K562 (cell line): ENCODE data around the gene MMAB. TPM values are rescaled to one million over a fixed set of nuclear protein-coding genes. Genes with fewer than 3 reads are reported as not detected.

Experiments
- ATAC-seq: fragments of 200-7000 bp; cut with Tn5 transposase; 3 replicates; pipeline ENCODE4 v1.9.1; 2020; ENCODE audit warnings: moderate library complexity
- BruUV-seq: library from RNA; stranded (reverse); fragments of 400-500 nt; replicated peaks from 2 replicates; lab custom pipeline; 2021; lab: Mats Ljungman, UMichigan
- CTCF ChIA-PET: fragments of 300-600 bp; formaldehyde crosslinking; extraction: SDS; loops from one replicate; lab custom pipeline; 2021; ENCODE audit warnings: low intra/inter-chr PET ratio; lab: Yijun Ruan, JAX
- POLR2A ChIA-PET: fragments of 300-600, 350-650 bp; sonication (Branson Sonifier 250); formaldehyde crosslinking; extraction: SDS; loops from one replicate; lab custom pipeline; 2021; ENCODE audit warnings: antibody characterized with exemption, inconsistent platforms; lab: Yijun Ruan, JAX
- DNase-seq, 4 experiments: peaks; one replicate each; pipeline versions ENCODE4 v3.0.0 to v3.0.0-alpha.2; 2011 to 2018; ENCODE audit warnings: low spot score in 3 of 4, mixed read lengths in 3 of 4; ENCODE audit errors: extremely low read depth in 1 of 4
- FAIRE-seq: peaks from 2 replicates; lab custom pipeline; 2011; peaks lifted over from hg19 to GRCh38; lab: Jason Lieb, UNC
- H2AFZ ChIP-seq: 2 replicates; pipeline ENCODE4 v1.6.0; 2011; ENCODE audit warnings: low read depth, low read length, control low read depth, inconsistent platforms
- H3K27ac ChIP-seq: fragments of 200-600 bp; 3 replicates; pipeline ENCODE4 v1.8.0; 2011; ENCODE audit warnings: low read depth, mild to moderate bottlenecking, control low read depth, inconsistent platforms, low read length, moderate library complexity, mixed read lengths; ENCODE audit errors: extremely low read depth
- H3K27me3 ChIP-seq, 2 experiments: fragments of 300-600 bp in 1 of 2; 2 replicates in 1 of 2; 3 replicates in 1 of 2; pipeline versions ENCODE4 v1.6.0 to v1.8.0; 2011; ENCODE audit warnings: inconsistent platforms in 2 of 2, low read length in 2 of 2, mild to moderate bottlenecking in 1 of 2, mixed read lengths in 1 of 2, moderate library complexity in 1 of 2; ENCODE audit not compliant: control insufficient read depth in 2 of 2, insufficient read depth in 2 of 2
- H3K36me3 ChIP-seq: fragments of 300-600 bp; 3 replicates; pipeline ENCODE4 v1.8.0; 2011; ENCODE audit warnings: mild to moderate bottlenecking, low read length, inconsistent platforms; ENCODE audit not compliant: control insufficient read depth, insufficient read depth
- H3K4me1 ChIP-seq, 2 experiments: fragments of 200-600 bp in 1 of 2; replicated peaks in 1 of 2; 2 replicates in 1 of 2; 3 replicates in 1 of 2; pipeline versions ENCODE4 v1.5.1 to v1.8.0; 2011; ENCODE audit warnings: inconsistent platforms in 2 of 2, low read length in 2 of 2, mild to moderate bottlenecking in 1 of 2, mixed read lengths in 1 of 2, moderate library complexity in 1 of 2; ENCODE audit not compliant: control insufficient read depth in 2 of 2, insufficient read depth in 2 of 2
- H3K4me2 ChIP-seq: 2 replicates; pipeline ENCODE4 v1.6.1; 2011; ENCODE audit warnings: low read length, control low read depth, inconsistent platforms, mixed read lengths; ENCODE audit not compliant: insufficient read depth
- H3K4me3 ChIP-seq: fragments of 200-600 bp; sonication (generic), shearing (Covaris generic); 2 replicates; pipeline ENCODE4 v1.5.1; 2016; ENCODE audit warnings: control low read depth, inconsistent platforms
- H3K79me2 ChIP-seq: fragments of 200-600 bp; 3 replicates; pipeline ENCODE4 v1.8.0; 2011; ENCODE audit warnings: low read length, inconsistent platforms; ENCODE audit not compliant: control insufficient read depth, insufficient read depth
- H3K9ac ChIP-seq, 2 experiments: 2 replicates each; pipeline versions ENCODE4 v1.6.0 to v1.6.1; 2011; ENCODE audit warnings: low read depth in 2 of 2, low read length in 2 of 2, control low read depth in 1 of 2, inconsistent platforms in 1 of 2, mild to moderate bottlenecking in 1 of 2, mixed read lengths in 1 of 2; ENCODE audit not compliant: insufficient read depth in 1 of 2
- H3K9me1 ChIP-seq: one replicate; pipeline ENCODE4 v1.6.0; 2011; ENCODE audit warnings: inconsistent platforms, mild to moderate bottlenecking, low read length, moderate library complexity; ENCODE audit not compliant: control insufficient read depth, insufficient read depth
- H3K9me3 ChIP-seq: replicated peaks from 2 replicates; pipeline ENCODE4 v1.5.1; 2011; ENCODE audit warnings: low read depth, low read length, inconsistent platforms; ENCODE audit not compliant: control insufficient read depth, insufficient read depth
- H4K20me1 ChIP-seq: replicated peaks from 2 replicates; pipeline ENCODE4 v1.6.1; 2011; ENCODE audit warnings: low read length, inconsistent platforms, mixed read lengths; ENCODE audit not compliant: control insufficient read depth, insufficient read depth
- FOXP4 ChIP-seq: sonication (generic); formaldehyde crosslinking; IDR thresholded peaks from 2 replicates; pipeline ENCODE4 v1.8.0; 2022; ENCODE audit warnings: mild to moderate bottlenecking, missing genetic modification reagents, borderline replicate concordance
- POLR2G ChIP-seq: fragments of 200-400 bp; formaldehyde crosslinking; IDR thresholded peaks from 2 replicates; pipeline ENCODE4 v1.6.1; 2017; ENCODE audit warnings: low read depth, mild to moderate bottlenecking, antibody characterized with exemption, low read length, moderate library complexity
- RFX7 ChIP-seq: fragments of 250-450 bp; sonication (Bioruptor Pico); IDR thresholded peaks from 2 replicates; pipeline ENCODE4 v1.5.1; 2021; ENCODE audit warnings: mild to moderate bottlenecking
- TBP ChIP-seq: optimal IDR thresholded peaks from 2 replicates; pipeline ENCODE3; 2011; ENCODE audit warnings: low read depth, low read length, improper control_type of control experiment
- TEAD4 ChIP-seq, 2 experiments: sonication (generic) in 1 of 2; formaldehyde crosslinking in 1 of 2; IDR thresholded peaks; 2 replicates each; pipeline versions ENCODE4 v1.6.1 to v1.8.0; 2012 to 2022; ENCODE audit warnings: borderline replicate concordance in 1 of 2, inconsistent platforms in 1 of 2, low read length in 1 of 2, mild to moderate bottlenecking in 1 of 2, missing genetic modification reagents in 1 of 2
- TFAM ChIP-seq: fragments of 250-450 bp; sonication (Bioruptor Pico); conservative IDR thresholded peaks from 2 replicates; pipeline ENCODE4 v1.5.0; 2021; ENCODE audit warnings: mild to moderate bottlenecking, moderate library complexity
- ZFX ChIP-seq: sonication (generic); formaldehyde crosslinking; IDR thresholded peaks from 2 replicates; pipeline ENCODE4 v1.8.0; 2022; ENCODE audit warnings: mild to moderate bottlenecking, missing genetic modification reagents, moderate library complexity
- ZNF232 ChIP-seq: sonication (generic); formaldehyde crosslinking; IDR thresholded peaks from 2 replicates; pipeline ENCODE4 v1.8.0; 2022; ENCODE audit warnings: mild to moderate bottlenecking, missing genetic modification reagents
- ZNF41 ChIP-seq: fragments of 250-450 bp; sonication (Bioruptor Pico); conservative IDR thresholded peaks from 2 replicates; pipeline ENCODE4 v1.4.0; 2020; ENCODE audit warnings: mild to moderate bottlenecking
- WGBS: fragments of 100-300 bp; shearing (Covaris generic); methylation state at CpG from one replicate; pipeline ENCODE4 v1.1.6; 2016; ENCODE audit warnings: low coverage, mixed read lengths; ENCODE audit not compliant: insufficient coverage; ENCODE audit errors: missing lambda C conversion rate; 5-methylcytosine and 5-hydroxymethylcytosine counted together
- in situ Hi-C: fragments of 300-500 bp; cut with MboI; formaldehyde crosslinking; loops from 4 replicates; pipeline ENCODE4 v1.15.0; 2018; ENCODE audit warnings: inconsistent platforms, mixed read lengths
- intact Hi-C: fragments of 100-400 bp; cut with micrococcal nuclease; formaldehyde crosslinking; loops from 2 replicates; pipeline ENCODE4 v1.14.2; 2022
- polyA plus RNA-seq, 8 experiments: library from polyadenylated mRNA; depleted of rRNA in 4 of 8; stranded (reverse) in 5 of 8; unstranded in 3 of 8; fragments of >200 nt; fragmentation: Nextera tagmentation in 2 of 8; fragmentation: Illumina TruSeq in 1 of 8; extraction: Ambion mirVana in 2 of 8; extraction: Trizol in 1 of 8; gene quantifications; 2 replicates each; pipeline versions ENCODE4 v1.2.1 to v1.2.3, GENCODE V29; 2011 to 2014; ENCODE audit warnings: inconsistent platforms in 1 of 8, missing spikeins in 1 of 8
- total RNA-seq, 7 experiments: library from RNA; depleted of rRNA in 6 of 7; stranded (reverse); fragments of >200 nt in 6 of 7; fragmentation: Illumina TruSeq in 2 of 7; extraction: Trizol in 2 of 7; gene quantifications; 2 replicates each; pipeline versions ENCODE4 v1.2.1 to v1.2.3, GENCODE V29; 2011 to 2021; ENCODE audit warnings: low replicate concordance in 1 of 7

MMAB gene
- total and polyA plus RNA-seq, 9 of the 15 experiments (the other 6 are each of a cell fraction or from before 2014, with no cell fraction given) = 9.5 to 76.1 (median 46.2) TPM

- no peak for ATAC-seq
- DNase-seq = no peak
- 90% methylated on average over 6 of the region's 6 CpGs for WGBS
- H3K4me1 ChIP-seq = peaks cover 0 to 5% of the 10 kb centered on the region in 2 experiments; a peak in 2 of 5 replicates
- TF ChIP-seq POLR2G (peak; percentile 19; the same call in 1 of the 2 replicates), RFX7 (no peak), TEAD4 (IDR thresholded peaks at IDR 0.05; ENCODE audit: low read length) (no peak), TEAD4 (CRISPR knock-in tag; IDR thresholded peaks at IDR 0.05; ENCODE audit: borderline replicate concordance) (no peak), ZNF41 (CRISPR knock-in tag) (no peak), FOXP4 (no peak), TFAM (CRISPR knock-in tag) (no peak), ZNF232 (no peak), TBP (no peak), ZFX (no peak)
- TF ChIP-seq, all 486 proteins: peak for 1
- Histone ChIP-seq H4K20me1 (peaks cover 3% of the 10 kb centered on the region; the same call in 1 of the 2 replicates), H3K27me3 (peaks cover 5 to 13% of the 10 kb centered on the region in 2 experiments; a peak in 3 of 5 replicates), H3K4me2 (no peak overlapping the region), H3K4me3 (no peak overlapping the region), H3K9me3 (no peaks in the 10 kb centered on the region), H2AFZ (no peak overlapping the region), H3K9me1 (peaks cover 3% of the 10 kb centered on the region), H3K9ac (0 out of 4 replicates have a peak overlapping the region, but pooled peaks of 1 of the 2 experiments have one; percentile 9), H3K36me3 (peaks cover 17% of the 10 kb centered on the region; the same call in 2 of the 3 replicates), H3K79me2 (no peaks in the 10 kb centered on the region), H3K27ac (no peak overlapping the region)
- ChIA-PET POLR2A (interaction anchor here (1.1 to 1.7 kb wide), 3 partner anchors 8 to 15 kb away, joined by 4 to 6 read pairs (median 5); partner anchors contain the start of genes MMAB and MVK), CTCF (no interaction called here)
- no TSS peak for BruUV-seq
- intact Hi-C loops (no loop called here), in situ Hi-C loops (no loop called here)
- no peak for FAIRE-seq
Measured at GRCh38 chr12:109559200-109559505, 14.2 kb downstream of the MMAB start.
